ENCODE measurements around the gene SPATA32.

SPATA32 gene

DNA sequence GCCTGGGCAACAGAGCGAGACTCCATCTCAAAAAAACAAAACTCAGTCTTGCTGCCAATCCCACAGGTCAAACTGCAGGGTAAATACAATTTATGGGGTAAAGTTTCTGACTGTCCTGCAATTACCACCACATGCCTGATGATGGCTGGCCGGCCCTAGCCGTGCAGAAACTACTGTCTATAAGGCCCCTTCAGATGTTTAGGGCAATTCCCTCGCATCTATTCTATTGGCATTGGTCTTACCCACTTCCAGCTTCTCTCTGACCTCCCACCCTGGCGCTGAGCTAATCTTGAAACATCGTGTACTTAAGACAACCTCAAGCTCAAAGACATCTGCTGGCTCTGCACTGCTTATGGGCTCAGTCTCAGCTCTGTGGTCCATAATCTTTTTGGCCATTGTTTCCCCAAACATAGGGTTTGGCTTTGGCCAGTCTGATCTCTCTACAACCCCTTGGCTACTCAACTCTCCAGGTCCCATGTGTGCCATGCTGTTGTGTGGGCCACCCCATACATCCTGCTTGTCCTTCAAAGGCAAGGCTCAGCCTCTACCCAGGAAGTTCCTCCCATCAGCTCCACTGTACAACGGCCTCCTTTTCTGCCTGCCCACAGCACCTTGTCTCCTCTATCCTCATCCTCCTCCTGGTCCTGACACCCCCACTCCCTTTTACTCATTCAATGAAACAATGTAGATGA, 38.3 kb upstream of the SPATA32 start:
- Histone ChIP-seq H3K4me1 (ENCODE audit: low read length) (peaks cover 21% of the 10 kb centered on the region; the same call in 1 of the 2 replicates), H3K27me3 (replicated peaks; ENCODE audit: insufficient read depth, low read length) (no peaks in the 10 kb centered on the region), H3K9ac (ENCODE audit: low read length) (no peak overlapping the region), H4K20me1 (ENCODE audit: insufficient read depth, low read length) (0 out of 2 replicates have a peak, but pooled peaks cover 5% of the 10 kb centered on the region), H3K79me2 (ENCODE audit: low read length) (peaks cover 98% of the 10 kb centered on the region), H3K27ac (ENCODE audit: low read length) (no peak overlapping the region), H3K36me3 (replicated peaks; ENCODE audit: insufficient read depth, low read length) (no peaks in the 10 kb centered on the region), H3K9me2 (replicated peaks; ENCODE audit: insufficient read depth, low read length) (no peaks in the 10 kb centered on the region), H3F3A (ENCODE audit: insufficient read depth, low read length) (peaks cover 20% of the 10 kb centered on the region), H3K9me3 (replicated peaks; ENCODE audit: insufficient read depth, low read length) (no peaks in the 10 kb centered on the region), H3K4me2 (ENCODE audit: low read depth, low read length) (no peak overlapping the region), H3K4me3 (ENCODE audit: low read length) (no peak overlapping the region), H2AFZ (ENCODE audit: low read length) (no peak overlapping the region)
- DNase-seq = no peak
- TF ChIP-seq EZH2phosphoT487 (IDR thresholded peaks at IDR 0.05; ENCODE audit: low read length) (no peak), EZH2 (optimal IDR thresholded peaks at IDR 0.05; ENCODE audit: low read depth, low read length) (no peak)
- TF ChIP-seq, protein P1, sequence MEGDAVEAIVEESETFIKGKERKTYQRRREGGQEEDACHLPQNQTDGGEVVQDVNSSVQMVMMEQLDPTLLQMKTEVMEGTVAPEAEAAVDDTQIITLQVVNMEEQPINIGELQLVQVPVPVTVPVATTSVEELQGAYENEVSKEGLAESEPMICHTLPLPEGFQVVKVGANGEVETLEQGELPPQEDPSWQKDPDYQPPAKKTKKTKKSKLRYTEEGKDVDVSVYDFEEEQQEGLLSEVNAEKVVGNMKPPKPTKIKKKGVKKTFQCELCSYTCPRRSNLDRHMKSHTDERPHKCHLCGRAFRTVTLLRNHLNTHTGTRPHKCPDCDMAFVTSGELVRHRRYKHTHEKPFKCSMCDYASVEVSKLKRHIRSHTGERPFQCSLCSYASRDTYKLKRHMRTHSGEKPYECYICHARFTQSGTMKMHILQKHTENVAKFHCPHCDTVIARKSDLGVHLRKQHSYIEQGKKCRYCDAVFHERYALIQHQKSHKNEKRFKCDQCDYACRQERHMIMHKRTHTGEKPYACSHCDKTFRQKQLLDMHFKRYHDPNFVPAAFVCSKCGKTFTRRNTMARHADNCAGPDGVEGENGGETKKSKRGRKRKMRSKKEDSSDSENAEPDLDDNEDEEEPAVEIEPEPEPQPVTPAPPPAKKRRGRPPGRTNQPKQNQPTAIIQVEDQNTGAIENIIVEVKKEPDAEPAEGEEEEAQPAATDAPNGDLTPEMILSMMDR (IDR thresholded peaks at IDR 0.05; ENCODE audit: low read length) = no peak

DNA sequence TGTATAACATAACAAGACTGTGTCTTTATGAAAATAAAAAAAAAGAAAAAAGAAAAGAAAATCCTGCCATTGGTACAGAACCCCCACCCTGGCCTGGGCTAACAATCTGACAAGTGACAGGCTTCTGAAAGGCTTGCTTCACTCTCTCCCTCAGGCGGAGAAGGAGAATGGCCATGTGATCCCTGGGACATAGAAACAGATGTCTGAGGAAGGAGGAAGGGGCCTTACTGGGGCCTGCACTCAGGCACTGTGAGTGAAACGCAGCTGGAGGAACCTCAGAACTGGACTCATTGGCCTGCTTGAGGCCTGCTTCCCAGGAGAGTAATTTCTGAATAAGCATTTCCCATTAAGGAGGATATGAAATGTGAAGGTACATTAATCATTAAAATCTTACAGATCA, 37.5 kb upstream of the SPATA32 start:
- Histone ChIP-seq H3K9ac (ENCODE audit: low read length) (no peak overlapping the region), H4K20me1 (ENCODE audit: insufficient read depth, low read length) (0 out of 2 replicates have a peak, but pooled peaks cover 5% of the 10 kb centered on the region), H3F3A (ENCODE audit: insufficient read depth, low read length) (peaks cover 20% of the 10 kb centered on the region)

DNA sequence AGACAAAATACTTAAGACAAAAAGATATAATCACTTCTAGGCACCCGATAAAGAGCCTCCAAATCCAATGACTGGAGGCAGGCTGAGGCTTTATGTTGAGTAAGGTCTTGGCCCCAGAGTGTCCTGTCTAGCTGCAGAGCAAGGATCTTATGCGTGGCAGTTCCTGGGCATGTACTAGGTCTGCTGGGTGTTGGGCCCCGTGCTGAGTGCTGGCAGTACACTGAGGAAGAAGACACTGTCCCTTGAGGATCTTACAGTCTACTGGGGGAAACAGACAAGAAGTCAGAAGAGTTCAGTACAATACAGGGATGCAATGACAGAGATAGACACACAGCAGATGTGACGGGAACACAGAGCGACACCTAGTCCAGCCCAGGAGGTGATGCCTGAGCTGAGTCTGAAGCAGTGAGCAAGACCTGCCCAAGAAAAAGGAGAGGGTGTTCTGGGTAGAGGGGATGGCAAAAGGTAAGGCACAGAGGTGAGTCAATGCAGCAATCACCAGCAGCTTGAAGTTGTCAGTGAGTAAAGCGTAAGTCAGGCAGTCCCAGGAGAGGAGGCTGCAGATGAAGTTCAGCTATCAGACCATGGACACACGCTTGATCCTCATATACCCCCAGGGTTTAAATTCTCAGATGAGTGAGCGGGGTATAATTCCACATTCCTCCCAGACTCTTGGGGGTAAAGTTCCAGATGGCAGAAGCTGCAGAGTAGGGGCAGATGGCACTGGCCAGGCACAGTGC, 36.8 kb upstream of the SPATA32 start:
- peaks cover 16% of the 10 kb centered on the region for H3F3A ChIP-seq (ENCODE audit: insufficient read depth, low read length)
- no peaks in the 10 kb centered on the region for H3K9me3 ChIP-seq (replicated peaks; ENCODE audit: insufficient read depth, low read length)
- peaks cover 21% of the 10 kb centered on the region; the same call in 1 of the 2 replicates for H3K4me1 ChIP-seq (ENCODE audit: low read length)
- peaks cover 99% of the 10 kb centered on the region for H3K79me2 ChIP-seq (ENCODE audit: low read length)
- peaks cover 10% of the 10 kb centered on the region; the same call in 1 of the 2 replicates for H4K20me1 ChIP-seq (ENCODE audit: insufficient read depth, low read length)
- H3K27ac ChIP-seq (ENCODE audit: low read length) = no peak overlapping the region
- TF ChIP-seq, protein P1 (IDR thresholded peaks at IDR 0.05; ENCODE audit: low read length) = no peak
- no peak for TF ChIP-seq EZH2phosphoT487 (IDR thresholded peaks at IDR 0.05; ENCODE audit: low read length)
- no peak for TF ChIP-seq EZH2 (optimal IDR thresholded peaks at IDR 0.05; ENCODE audit: low read depth, low read length)
- H3K9ac ChIP-seq (ENCODE audit: low read length) = no peak overlapping the region
- no peak overlapping the region for H3K4me2 ChIP-seq (ENCODE audit: low read depth, low read length)
- no peak overlapping the region for H2AFZ ChIP-seq (ENCODE audit: low read length)
- H3K4me3 ChIP-seq (ENCODE audit: low read length) = no peak overlapping the region
- DNase-seq = no peak
- H3K27me3 ChIP-seq (replicated peaks; ENCODE audit: insufficient read depth, low read length) = no peaks in the 10 kb centered on the region
- no peaks in the 10 kb centered on the region for H3K9me2 ChIP-seq (replicated peaks; ENCODE audit: insufficient read depth, low read length)
- no peaks in the 10 kb centered on the region for H3K36me3 ChIP-seq (replicated peaks; ENCODE audit: insufficient read depth, low read length)

More for the DNA sequence above, 37.5 kb upstream of the SPATA32 start:
- Histone ChIP-seq H3K36me3 (replicated peaks; ENCODE audit: insufficient read depth, low read length) (no peaks in the 10 kb centered on the region), H3K27ac (ENCODE audit: low read length) (no peak overlapping the region), H3K4me3 (ENCODE audit: low read length) (no peak overlapping the region), H3K4me2 (ENCODE audit: low read depth, low read length) (no peak overlapping the region), H3K27me3 (replicated peaks; ENCODE audit: insufficient read depth, low read length) (no peaks in the 10 kb centered on the region), H3K79me2 (ENCODE audit: low read length) (peaks cover 99% of the 10 kb centered on the region), H3K4me1 (ENCODE audit: low read length) (peaks cover 21% of the 10 kb centered on the region; the same call in 1 of the 2 replicates), H3K9me3 (replicated peaks; ENCODE audit: insufficient read depth, low read length) (no peaks in the 10 kb centered on the region), H3K9me2 (replicated peaks; ENCODE audit: insufficient read depth, low read length) (no peaks in the 10 kb centered on the region), H2AFZ (ENCODE audit: low read length) (no peak overlapping the region)
- TF ChIP-seq EZH2 (optimal IDR thresholded peaks at IDR 0.05; ENCODE audit: low read depth, low read length) = no peak
- TF ChIP-seq, protein P1 (IDR thresholded peaks at IDR 0.05; ENCODE audit: low read length) = no peak
- TF ChIP-seq EZH2phosphoT487 (IDR thresholded peaks at IDR 0.05; ENCODE audit: low read length) = no peak
- no peak for DNase-seq
